ENCODE measurements around the gene NOX5.

DNA sequence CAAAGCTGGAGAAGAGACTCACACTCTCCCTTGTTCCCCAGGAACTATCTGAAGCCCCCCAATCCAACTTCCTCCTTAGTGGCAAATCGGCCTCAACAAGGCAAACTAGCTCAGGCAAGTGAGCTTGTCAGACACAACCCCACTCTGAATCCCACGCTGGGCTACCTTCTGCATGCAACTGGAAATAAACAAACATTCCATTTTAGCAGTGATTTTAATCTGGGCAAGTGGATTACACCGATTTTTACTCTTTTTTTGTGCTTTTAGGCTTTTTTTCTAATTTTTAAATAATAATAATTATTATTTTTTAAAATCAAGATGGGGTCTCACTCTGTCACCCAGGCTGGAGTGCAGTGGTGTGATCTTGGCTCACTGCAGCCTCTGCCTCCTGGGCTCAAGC, 2.9 kb upstream of the NOX5 start:
- TF ChIP-seq, protein P1, sequence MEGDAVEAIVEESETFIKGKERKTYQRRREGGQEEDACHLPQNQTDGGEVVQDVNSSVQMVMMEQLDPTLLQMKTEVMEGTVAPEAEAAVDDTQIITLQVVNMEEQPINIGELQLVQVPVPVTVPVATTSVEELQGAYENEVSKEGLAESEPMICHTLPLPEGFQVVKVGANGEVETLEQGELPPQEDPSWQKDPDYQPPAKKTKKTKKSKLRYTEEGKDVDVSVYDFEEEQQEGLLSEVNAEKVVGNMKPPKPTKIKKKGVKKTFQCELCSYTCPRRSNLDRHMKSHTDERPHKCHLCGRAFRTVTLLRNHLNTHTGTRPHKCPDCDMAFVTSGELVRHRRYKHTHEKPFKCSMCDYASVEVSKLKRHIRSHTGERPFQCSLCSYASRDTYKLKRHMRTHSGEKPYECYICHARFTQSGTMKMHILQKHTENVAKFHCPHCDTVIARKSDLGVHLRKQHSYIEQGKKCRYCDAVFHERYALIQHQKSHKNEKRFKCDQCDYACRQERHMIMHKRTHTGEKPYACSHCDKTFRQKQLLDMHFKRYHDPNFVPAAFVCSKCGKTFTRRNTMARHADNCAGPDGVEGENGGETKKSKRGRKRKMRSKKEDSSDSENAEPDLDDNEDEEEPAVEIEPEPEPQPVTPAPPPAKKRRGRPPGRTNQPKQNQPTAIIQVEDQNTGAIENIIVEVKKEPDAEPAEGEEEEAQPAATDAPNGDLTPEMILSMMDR (IDR thresholded peaks at IDR 0.05; ENCODE audit: low read depth, low read length, missing input control) = no peak
- no peak for TF ChIP-seq HNF4G (IDR thresholded peaks at IDR 0.05)
- TF ChIP-seq, protein P2, sequence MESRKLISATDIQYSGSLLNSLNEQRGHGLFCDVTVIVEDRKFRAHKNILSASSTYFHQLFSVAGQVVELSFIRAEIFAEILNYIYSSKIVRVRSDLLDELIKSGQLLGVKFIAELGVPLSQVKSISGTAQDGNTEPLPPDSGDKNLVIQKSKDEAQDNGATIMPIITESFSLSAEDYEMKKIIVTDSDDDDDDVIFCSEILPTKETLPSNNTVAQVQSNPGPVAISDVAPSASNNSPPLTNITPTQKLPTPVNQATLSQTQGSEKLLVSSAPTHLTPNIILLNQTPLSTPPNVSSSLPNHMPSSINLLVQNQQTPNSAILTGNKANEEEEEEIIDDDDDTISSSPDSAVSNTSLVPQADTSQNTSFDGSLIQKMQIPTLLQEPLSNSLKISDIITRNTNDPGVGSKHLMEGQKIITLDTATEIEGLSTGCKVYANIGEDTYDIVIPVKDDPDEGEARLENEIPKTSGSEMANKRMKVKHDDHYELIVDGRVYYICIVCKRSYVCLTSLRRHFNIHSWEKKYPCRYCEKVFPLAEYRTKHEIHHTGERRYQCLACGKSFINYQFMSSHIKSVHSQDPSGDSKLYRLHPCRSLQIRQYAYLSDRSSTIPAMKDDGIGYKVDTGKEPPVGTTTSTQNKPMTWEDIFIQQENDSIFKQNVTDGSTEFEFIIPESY (IDR thresholded peaks at IDR 0.05) = no peak
- no peak for TF ChIP-seq TAF1 (conservative IDR thresholded peaks at IDR 0.05)
- no peak for TF ChIP-seq GABPA (IDR thresholded peaks at IDR 0.05 in 1 of 2, conservative IDR thresholded peaks at IDR 0.05 in 1 of 2)
- TF ChIP-seq, protein P3, sequence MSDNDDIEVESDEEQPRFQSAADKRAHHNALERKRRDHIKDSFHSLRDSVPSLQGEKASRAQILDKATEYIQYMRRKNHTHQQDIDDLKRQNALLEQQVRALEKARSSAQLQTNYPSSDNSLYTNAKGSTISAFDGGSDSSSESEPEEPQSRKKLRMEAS (IDR thresholded peaks at IDR 0.05) = no peak
- no peak for TF ChIP-seq JUND (IDR thresholded peaks at IDR 0.05)
- TF ChIP-seq SP1 (IDR thresholded peaks at IDR 0.05) = no peak

Measured in liver (tissue), 3 donors.